Esophagus (tissue), 2 donors: Measurements from ENCODE around the gene HECTD1. TPM values are rescaled to one million over a fixed set of nuclear protein-coding genes. Genes with fewer than 3 reads are reported as not detected.
"Not testable (repeated sequence)": the region's sequence is repeated elsewhere in the genome, so short reads cannot be mapped to it uniquely, and the experiment has no call there.

Experiments
- H3K27ac ChIP-seq, 2 donors: one replicate each; pipeline ENCODE4 v1.5.1; 2013; ENCODE audit warnings: low read depth in 2 of 2, mild to moderate bottlenecking in 2 of 2, inconsistent platforms in 1 of 2, low read length in 1 of 2, moderate library complexity in 1 of 2
- H3K27me3 ChIP-seq, 2 donors: one replicate each; pipeline ENCODE4 v1.6.1; 2013; ENCODE audit warnings: low read length in 2 of 2, control low read depth in 1 of 2, mild to moderate bottlenecking in 1 of 2; ENCODE audit not compliant: insufficient read depth in 2 of 2, control insufficient read depth in 1 of 2
- H3K36me3 ChIP-seq, 2 donors: one replicate each; pipeline ENCODE4 v1.6.1; 2013; ENCODE audit warnings: low read length in 1 of 2; ENCODE audit not compliant: control insufficient read depth in 2 of 2, insufficient read depth in 2 of 2
- H3K4me1 ChIP-seq, 2 donors: one replicate each; pipeline ENCODE4 v1.6.1; 2013; ENCODE audit warnings: low read length in 1 of 2; ENCODE audit not compliant: control insufficient read depth in 2 of 2, insufficient read depth in 2 of 2
- H3K4me3 ChIP-seq, 2 donors: one replicate each; pipeline ENCODE4 v1.5.1; 2013; ENCODE audit warnings: low read length in 2 of 2, mild to moderate bottlenecking in 2 of 2, low read depth in 1 of 2, moderate library complexity in 1 of 2
- H3K9me3 ChIP-seq, 2 donors: one replicate each; pipeline ENCODE4 v1.6.1; 2013; ENCODE audit warnings: mild to moderate bottlenecking in 2 of 2, low read depth in 1 of 2, low read length in 1 of 2, moderate library complexity in 1 of 2; ENCODE audit not compliant: control insufficient read depth in 2 of 2, insufficient read depth in 1 of 2
- WGBS, 2 donors: extraction: QIAGEN DNeasy Blood & Tissue Kit; methylation state at CpG; one replicate each; pipeline ENCODE4 v1.1.7; 2013; 5-methylcytosine and 5-hydroxymethylcytosine counted together
- polyA plus RNA-seq, 2 donors: library from polyadenylated mRNA; stranded (reverse); fragments of 200-250 nt; gene quantifications; one replicate each; pipeline ENCODE4 v1.2.3, GENCODE V29; 2013
- donor health status: healthy with polysubstance abuse.
- donor health status: Bipolar disorder and iron deficiency.

HECTD1 gene
- polyA plus RNA-seq, 2 donors = 90.0 to 140 TPM

GRCh38 chr14:31122098-31122611 is 85.4 kb downstream of the HECTD1 start:
- no peaks in the 10 kb centered on the region for H3K27me3 ChIP-seq
- no peak overlapping the region for H3K4me3 ChIP-seq
- H3K27ac ChIP-seq = no peak overlapping the region
- H3K4me1 ChIP-seq = no peaks in the 10 kb centered on the region
- H3K36me3 ChIP-seq = peaks cover 6 to 10% of the 10 kb centered on the region in 2 donors
- H3K9me3 ChIP-seq = no peaks in the 10 kb centered on the region
- WGBS, 2 donors = 74 to 80% methylated on average over 8 of the region's 8 CpGs

GRCh38 chr14:31118892-31119291 is 88.7 kb downstream of the HECTD1 start:
- no peak overlapping the region for H3K4me3 ChIP-seq
- H3K4me1 ChIP-seq = no peaks in the 10 kb centered on the region
- no peak overlapping the region for H3K27ac ChIP-seq
- H3K27me3 ChIP-seq = no peaks in the 10 kb centered on the region
- WGBS, 2 donors = 77 to 80% methylated on average over 3 of the region's 3 CpGs
- peaks cover 6 to 16% of the 10 kb centered on the region in 2 donors for H3K36me3 ChIP-seq
- H3K9me3 ChIP-seq = no peaks in the 10 kb centered on the region

- H3K36me3 ChIP-seq = peaks cover 9 to 16% of the 10 kb centered on the region in 2 donors
- no peak overlapping the region for H3K27ac ChIP-seq
- WGBS, 2 donors = 93 to 98% methylated on average over 3 of the region's 3 CpGs
- H3K27me3 ChIP-seq = no peaks in the 10 kb centered on the region
- H3K9me3 ChIP-seq = no peaks in the 10 kb centered on the region
- no peaks in the 10 kb centered on the region for H3K4me1 ChIP-seq
- H3K4me3 ChIP-seq = no peak overlapping the region
Observed at GRCh38 chr14:31113794-31114193, 93.8 kb downstream of the HECTD1 start.

- Histone ChIP-seq H3K9me3 (no peaks in the 10 kb centered on the region), H3K36me3 (peaks cover 11 to 14% of the 10 kb centered on the region in 2 donors), H3K27me3 (no peaks in the 10 kb centered on the region), H3K4me1 (no peaks in the 10 kb centered on the region), H3K4me3 (no peak overlapping the region), H3K27ac (no peak overlapping the region)
- WGBS, 2 donors = 94% methylated on average over 2 of the region's 2 CpGs
Observed at GRCh38 chr14:31110872-31111271, 96.7 kb downstream of the HECTD1 start.

GRCh38 chr14:31109257-31109656 is 98.3 kb downstream of the HECTD1 start:
- no peaks in the 10 kb centered on the region for H3K9me3 ChIP-seq
- H3K27me3 ChIP-seq = no peaks in the 10 kb centered on the region
- no peak overlapping the region for H3K27ac ChIP-seq
- 93 to 94% methylated on average over 11 of the region's 11 CpGs for WGBS, 2 donors
- H3K4me1 ChIP-seq = no peaks in the 10 kb centered on the region
- H3K4me3 ChIP-seq = no peak overlapping the region
- H3K36me3 ChIP-seq = peaks cover 11 to 12% of the 10 kb centered on the region in 2 donors

- Histone ChIP-seq H3K4me3 (no peak overlapping the region), H3K27ac (no peak overlapping the region), H3K4me1 (no peaks in the 10 kb centered on the region), H3K9me3 (no peaks in the 10 kb centered on the region), H3K27me3 (no peaks in the 10 kb centered on the region), H3K36me3 (peaks cover 2 to 9% of the 10 kb centered on the region in 2 donors)
- 81 to 84% methylated on average over 3 of the region's 3 CpGs for WGBS, 2 donors
Observed at GRCh38 chr14:31106768-31107167, 100.8 kb downstream of the HECTD1 start.

GRCh38 chr14:31097081-31097480 is 110.5 kb downstream of the HECTD1 start:
- Histone ChIP-seq H3K4me1 (no peaks in the 10 kb centered on the region), H3K9me3 (no peaks in the 10 kb centered on the region), H3K36me3 (peaks cover 9 to 11% of the 10 kb centered on the region in 2 donors), H3K4me3 (no peak overlapping the region), H3K27ac (no peak overlapping the region), H3K27me3 (no peaks in the 10 kb centered on the region)
- 92 to 100% methylated on average over 1 of the region's 1 CpG for WGBS, 2 donors

GRCh38 chr14:31096255-31096654 is 111.3 kb downstream of the HECTD1 start:
- Histone ChIP-seq H3K9me3 (no peaks in the 10 kb centered on the region), H3K27me3 (no peaks in the 10 kb centered on the region), H3K4me1 (no peaks in the 10 kb centered on the region), H3K27ac (no peak overlapping the region), H3K4me3 (no peak overlapping the region), H3K36me3 (peaks cover 9 to 11% of the 10 kb centered on the region in 2 donors)
- WGBS, 2 donors = 97 to 98% methylated on average over 6 of the region's 6 CpGs

- peaks cover 8 to 11% of the 10 kb centered on the region in 2 donors for H3K36me3 ChIP-seq
- not testable (repeated sequence) for H3K27ac ChIP-seq, H3K9me3 ChIP-seq, H3K27me3 ChIP-seq, H3K4me1 ChIP-seq, H3K4me3 ChIP-seq
- WGBS, 2 donors = 96 to 97% methylated on average over 8 of the region's 8 CpGs
Observed at GRCh38 chr14:31095817-31096216, 111.8 kb downstream of the HECTD1 start.
